Breast epithelium (tissue), 4 donors: ENCODE measurements around the gene SESN1. TPM values are rescaled to one million over a fixed set of nuclear protein-coding genes. Genes with fewer than 3 reads are reported as not detected.

Source experiments
- DNase-seq, 2 donors: peaks; one replicate each; pipeline ENCODE4 v3.0.0-alpha.2; 2019; ENCODE audit warnings: low spot score in 2 of 2
- H3K27ac ChIP-seq, 2 donors: fragments of 200-600 bp; sonication (generic) in 1 of 2; one replicate each; pipeline ENCODE4 v1.5.1; 2016 to 2019; ENCODE audit warnings: mild to moderate bottlenecking in 1 of 2
- H3K27me3 ChIP-seq, 2 donors: fragments of 200-600 bp; sonication (generic) in 1 of 2; one replicate each; pipeline versions ENCODE4 v1.5.1 to v1.6.0; 2017 to 2019; ENCODE audit warnings: control low read depth in 1 of 2, mild to moderate bottlenecking in 1 of 2
- H3K36me3 ChIP-seq: fragments of 200-600 bp; one replicate; pipeline ENCODE4 v1.5.1; 2019
- H3K4me1 ChIP-seq, 2 donors: fragments of 200-600 bp; sonication (generic); one replicate each; pipeline ENCODE4 v1.5.1; 2016 to 2019; ENCODE audit warnings: control low read depth in 1 of 2
- H3K4me3 ChIP-seq, 3 donors: fragments of 200-600 bp; sonication (generic); 1 replicate in 2 of 3; 2 replicates in 1 of 3; pipeline ENCODE4 v1.5.1; 2016 to 2019; ENCODE audit warnings: mild to moderate bottlenecking in 3 of 3, moderate library complexity in 2 of 3
- H3K9me3 ChIP-seq, 2 donors: fragments of 200-600 bp; sonication (generic) in 1 of 2; one replicate each; pipeline ENCODE4 v1.5.1; 2016 to 2019; ENCODE audit warnings: control low read depth in 1 of 2
- CTCF ChIP-seq, 3 donors: fragments of 450-650 bp; IDR thresholded peaks; one replicate each; pipeline ENCODE4 v1.5.1; 2016 to 2017; ENCODE audit warnings: antibody characterized with exemption in 3 of 3, mild to moderate bottlenecking in 3 of 3, moderate library complexity in 3 of 3
- POLR2A ChIP-seq: fragments of 450-650 bp; IDR thresholded peaks from one replicate; pipeline ENCODE4 v1.6.1; 2016; ENCODE audit warnings: antibody characterized with exemption, mild to moderate bottlenecking, moderate library complexity
- POLR2AphosphoS5 ChIP-seq, 3 donors: sonication (generic); formaldehyde crosslinking; IDR thresholded peaks; one replicate each; pipeline ENCODE4 v1.6.1; 2017; ENCODE audit warnings: antibody characterized with exemption in 3 of 3
- intact Hi-C: fragments of 100-400 bp; cut with DNase I; formaldehyde crosslinking; loops from one replicate; pipeline ENCODE4 v1.15.1; 2023; ENCODE audit warnings: low total_unique reads
- total RNA-seq, 3 donors: library from RNA; depleted of rRNA; stranded (reverse); fragments of >200 nt; gene quantifications; one replicate each; pipeline ENCODE4 v1.1.0, GENCODE V29; 2016

SESN1 gene
- total RNA-seq, 3 donors from 2014 or later = 70.8 to 141 (median 108) TPM

- TF ChIP-seq POLR2A = no peak
- TF ChIP-seq POLR2AphosphoS5 (IDR thresholded peaks at IDR 0.05) = no peak
- no peak for TF ChIP-seq CTCF (IDR thresholded peaks at IDR 0.05)
- no peak for DNase-seq
- Histone ChIP-seq H3K4me3 (no peak overlapping the region), H3K9me3 (no peaks in the 10 kb centered on the region), H3K27ac (no peak overlapping the region), H3K36me3 (no peaks in the 10 kb centered on the region), H3K27me3 (no peaks in the 10 kb centered on the region), H3K4me1 (no peaks in the 10 kb centered on the region)
- intact Hi-C loops = loop anchor here (5.0 kb wide), 1 partner anchor 541 kb away; no protein-coding TSS in a partner anchor
Measured at GRCh38 chr6:109083657-109084056, 11.0 kb downstream of the SESN1 start.

GRCh38 chr6:109082188-109082577 lies 12.5 kb downstream of the SESN1 start:
- intact Hi-C loops = loop anchor here (5.0 kb wide), 1 partner anchor 540 kb away; no protein-coding TSS in a partner anchor
- H3K36me3 ChIP-seq = no peaks in the 10 kb centered on the region
- H3K9me3 ChIP-seq = no peaks in the 10 kb centered on the region
- TF ChIP-seq CTCF (IDR thresholded peaks at IDR 0.05) (no peak), POLR2A (no peak), POLR2AphosphoS5 (IDR thresholded peaks at IDR 0.05) (no peak)
- no peak for DNase-seq
- no peaks in the 10 kb centered on the region for H3K4me1 ChIP-seq
- no peak overlapping the region for H3K4me3 ChIP-seq
- H3K27me3 ChIP-seq = no peaks in the 10 kb centered on the region
- no peak overlapping the region for H3K27ac ChIP-seq

GRCh38 chr6:109081516-109082187 lies 13.0 kb downstream of the SESN1 start:
- intact Hi-C loops = loop anchor here (5.0 kb wide), 1 partner anchor 539 kb away; no protein-coding TSS in a partner anchor
- Histone ChIP-seq H3K9me3 (no peaks in the 10 kb centered on the region), H3K27me3 (no peaks in the 10 kb centered on the region), H3K27ac (no peak overlapping the region), H3K36me3 (no peaks in the 10 kb centered on the region), H3K4me1 (no peaks in the 10 kb centered on the region), H3K4me3 (no peak overlapping the region)
- DNase-seq = no peak
- TF ChIP-seq POLR2A (no peak), POLR2AphosphoS5 (IDR thresholded peaks at IDR 0.05) (no peak), CTCF (IDR thresholded peaks at IDR 0.05) (no peak)

- Histone ChIP-seq H3K4me3 (no peak overlapping the region), H3K27ac (no peak overlapping the region)
Measured at GRCh38 chr6:109081026-109081425, 13.6 kb downstream of the SESN1 start.

More at GRCh38 chr6:109081026-109081425, 13.6 kb downstream of the SESN1 start:
- Histone ChIP-seq H3K4me1 (no peaks in the 10 kb centered on the region), H3K36me3 (no peaks in the 10 kb centered on the region), H3K27me3 (no peaks in the 10 kb centered on the region), H3K9me3 (no peaks in the 10 kb centered on the region)
- TF ChIP-seq CTCF (IDR thresholded peaks at IDR 0.05) (no peak), POLR2A (no peak), POLR2AphosphoS5 (IDR thresholded peaks at IDR 0.05) (no peak)
- no peak for DNase-seq
- intact Hi-C loops = loop anchor here (5.0 kb wide), 1 partner anchor 539 kb away; no protein-coding TSS in a partner anchor
